GM19455 (cell line): Measurements from ENCODE around the gene PRICKLE3.
"Not testable (repeated sequence)": the region's sequence is repeated elsewhere in the genome, so short reads cannot be mapped to it uniquely, and the experiment has no call there.

Experiments
- ATAC-seq: cut with Tn5 transposase; IDR thresholded peaks from one replicate; pipeline ENCODE4 v1.9.1; 2021; ENCODE audit not compliant: unreplicated experiment

PRICKLE3 gene

GRCh38 chrX:49161632-49162031 lies 24.5 kb downstream of the PRICKLE3 start:
- ATAC-seq, result no peak

GRCh38 chrX:49160908-49161307 lies 25.3 kb downstream of the PRICKLE3 start:
- no peak for ATAC-seq

GRCh38 chrX:49157194-49157593 lies 29.0 kb downstream of the PRICKLE3 start:
- no peak for ATAC-seq

- peak; percentile 91 for ATAC-seq
Observed at GRCh38 chrX:49155900-49156837, 30.0 kb downstream of the PRICKLE3 start.

GRCh38 chrX:49155243-49155899 lies 30.8 kb downstream of the PRICKLE3 start:
- peak; percentile 13 for ATAC-seq

- no peak for ATAC-seq
Observed at GRCh38 chrX:49153467-49153866, 32.7 kb downstream of the PRICKLE3 start.

- ATAC-seq, result not testable (repeated sequence)
Observed at GRCh38 chrX:49149291-49149690, 36.9 kb downstream of the PRICKLE3 start.

- not testable (repeated sequence) for ATAC-seq
Observed at GRCh38 chrX:49148390-49149100, 37.6 kb downstream of the PRICKLE3 start.

GRCh38 chrX:49147936-49148335 lies 38.2 kb downstream of the PRICKLE3 start:
- ATAC-seq, result no peak

- ATAC-seq, result no peak
Observed at GRCh38 chrX:49147282-49147681, 38.9 kb downstream of the PRICKLE3 start.

GRCh38 chrX:49143154-49143553 lies 43.0 kb downstream of the PRICKLE3 start:
- ATAC-seq, result not testable (repeated sequence)

GRCh38 chrX:49142264-49142663 lies 43.9 kb downstream of the PRICKLE3 start:
- ATAC-seq, result not testable (repeated sequence)

- ATAC-seq, result no peak
Observed at GRCh38 chrX:49139713-49140112, 46.5 kb downstream of the PRICKLE3 start.

GRCh38 chrX:49137492-49137891 lies 48.7 kb downstream of the PRICKLE3 start:
- no peak for ATAC-seq

- no peak for ATAC-seq
Observed at GRCh38 chrX:49133759-49134158, 52.4 kb downstream of the PRICKLE3 start.

GRCh38 chrX:49132275-49132674 lies 53.9 kb downstream of the PRICKLE3 start:
- ATAC-seq, result not testable (repeated sequence)

GRCh38 chrX:49129427-49129826 lies 56.7 kb downstream of the PRICKLE3 start:
- no peak for ATAC-seq

GRCh38 chrX:49127742-49128258 lies 58.4 kb downstream of the PRICKLE3 start:
- ATAC-seq, result not testable (repeated sequence)
